Measurements from ENCODE around the gene LRRC4C. TPM values are rescaled to one million over a fixed set of nuclear protein-coding genes. Genes with fewer than 3 reads are reported as not detected.

LRRC4C gene
- total RNA-seq, 1 donor from 2014 or later, result 5.5 TPM

DNA sequence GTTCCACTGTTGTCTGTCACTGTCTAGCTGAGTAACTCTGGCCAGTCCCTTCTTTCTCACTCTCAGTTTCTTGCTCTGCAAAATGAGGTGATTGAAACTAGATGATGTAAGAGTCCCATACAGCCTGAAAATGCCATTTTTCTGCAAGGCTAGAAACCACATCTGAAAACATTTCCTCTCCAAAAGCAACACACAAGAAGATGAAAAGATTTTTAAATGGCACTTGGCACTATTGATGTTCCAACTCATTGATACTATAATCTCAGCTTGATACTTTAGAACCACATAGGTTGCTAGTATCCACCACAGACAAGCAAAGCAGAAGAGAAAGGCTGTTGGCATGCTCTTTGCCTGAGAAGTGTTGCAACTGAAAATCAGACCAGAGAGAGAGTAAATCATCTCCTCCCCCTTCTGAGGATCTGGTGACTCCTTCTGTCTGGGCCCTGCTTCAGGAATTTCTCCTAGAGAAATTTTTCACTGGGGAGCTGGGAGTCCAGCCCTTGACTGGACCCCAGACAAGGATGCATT is 1217.9 kb downstream of the LRRC4C start:
- no peaks in the 10 kb centered on the region for H3K27me3 Mint-ChIP-seq (ENCODE audit: low read depth)
- no peak overlapping the region for H3K4me3 Mint-ChIP-seq
- no peaks in the 10 kb centered on the region for H3K9me3 Mint-ChIP-seq
- H3K4me1 Mint-ChIP-seq, result no peaks in the 10 kb centered on the region
- no peak for DNase-seq (ENCODE audit: low read depth, low spot score)
- H3K36me3 Mint-ChIP-seq (ENCODE audit: low read depth), result no peaks in the 10 kb centered on the region
- no peak overlapping the region for H3K27ac Mint-ChIP-seq (ENCODE audit: unreplicated experiment)
- TF ChIP-seq, protein P1, sequence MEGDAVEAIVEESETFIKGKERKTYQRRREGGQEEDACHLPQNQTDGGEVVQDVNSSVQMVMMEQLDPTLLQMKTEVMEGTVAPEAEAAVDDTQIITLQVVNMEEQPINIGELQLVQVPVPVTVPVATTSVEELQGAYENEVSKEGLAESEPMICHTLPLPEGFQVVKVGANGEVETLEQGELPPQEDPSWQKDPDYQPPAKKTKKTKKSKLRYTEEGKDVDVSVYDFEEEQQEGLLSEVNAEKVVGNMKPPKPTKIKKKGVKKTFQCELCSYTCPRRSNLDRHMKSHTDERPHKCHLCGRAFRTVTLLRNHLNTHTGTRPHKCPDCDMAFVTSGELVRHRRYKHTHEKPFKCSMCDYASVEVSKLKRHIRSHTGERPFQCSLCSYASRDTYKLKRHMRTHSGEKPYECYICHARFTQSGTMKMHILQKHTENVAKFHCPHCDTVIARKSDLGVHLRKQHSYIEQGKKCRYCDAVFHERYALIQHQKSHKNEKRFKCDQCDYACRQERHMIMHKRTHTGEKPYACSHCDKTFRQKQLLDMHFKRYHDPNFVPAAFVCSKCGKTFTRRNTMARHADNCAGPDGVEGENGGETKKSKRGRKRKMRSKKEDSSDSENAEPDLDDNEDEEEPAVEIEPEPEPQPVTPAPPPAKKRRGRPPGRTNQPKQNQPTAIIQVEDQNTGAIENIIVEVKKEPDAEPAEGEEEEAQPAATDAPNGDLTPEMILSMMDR (conservative IDR thresholded peaks at IDR 0.05), result no peak

DNA sequence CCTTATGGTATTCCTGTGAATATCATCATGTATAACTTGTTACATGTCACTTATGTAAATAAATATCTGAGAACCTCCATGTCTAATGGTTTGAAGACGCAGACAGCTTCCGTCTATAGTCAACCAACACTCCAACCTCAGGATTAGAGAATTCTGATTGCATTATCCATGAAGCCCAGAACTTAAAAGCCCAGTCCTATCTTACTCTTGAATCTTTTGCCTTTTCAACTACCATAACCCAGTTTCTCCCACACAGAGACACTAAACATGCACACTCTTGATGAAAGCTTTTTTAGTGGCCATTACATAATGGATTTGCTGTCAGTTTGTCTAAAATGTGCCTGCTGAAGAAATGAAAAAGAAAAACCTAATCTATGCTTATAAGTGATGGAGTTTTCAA is 1219.2 kb downstream of the LRRC4C start:
- no peak overlapping the region for H3K27ac Mint-ChIP-seq (ENCODE audit: unreplicated experiment)
- H3K4me3 Mint-ChIP-seq, result no peak overlapping the region
- TF ChIP-seq, protein P1 (conservative IDR thresholded peaks at IDR 0.05), result no peak
- H3K27me3 Mint-ChIP-seq (ENCODE audit: low read depth), result no peaks in the 10 kb centered on the region
- no peaks in the 10 kb centered on the region for H3K4me1 Mint-ChIP-seq
- H3K36me3 Mint-ChIP-seq (ENCODE audit: low read depth), result no peaks in the 10 kb centered on the region
- DNase-seq (ENCODE audit: low read depth, low spot score), result no peak
- no peaks in the 10 kb centered on the region for H3K9me3 Mint-ChIP-seq

DNA sequence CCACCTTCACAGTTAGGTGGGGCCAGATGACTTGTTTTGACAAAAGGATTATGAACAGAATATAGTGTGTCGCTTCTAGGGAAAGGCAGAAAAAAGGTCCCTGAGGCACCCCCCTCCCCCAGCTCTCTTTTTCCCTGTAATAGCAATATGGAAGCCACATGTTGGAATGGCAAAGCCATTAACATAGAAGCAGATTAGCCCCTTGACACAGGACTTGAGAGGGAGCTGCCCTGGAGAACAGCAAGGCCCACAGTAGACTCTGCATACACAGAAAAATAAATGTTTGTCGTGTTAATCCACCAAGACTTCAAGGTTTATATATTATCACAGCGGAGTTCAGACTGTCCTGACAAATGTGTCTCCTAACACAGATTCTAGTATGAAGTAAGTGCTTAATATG is 1222.9 kb downstream of the LRRC4C start:
- H3K27me3 Mint-ChIP-seq (ENCODE audit: low read depth), result no peaks in the 10 kb centered on the region
- H3K36me3 Mint-ChIP-seq (ENCODE audit: low read depth), result no peaks in the 10 kb centered on the region
- no peak for DNase-seq (ENCODE audit: low read depth, low spot score)
- H3K4me3 Mint-ChIP-seq, result no peak overlapping the region
- TF ChIP-seq, protein P1 (conservative IDR thresholded peaks at IDR 0.05), result no peak
- H3K9me3 Mint-ChIP-seq, result no peaks in the 10 kb centered on the region
- no peak overlapping the region for H3K27ac Mint-ChIP-seq (ENCODE audit: unreplicated experiment)
- no peaks in the 10 kb centered on the region for H3K4me1 Mint-ChIP-seq

DNA sequence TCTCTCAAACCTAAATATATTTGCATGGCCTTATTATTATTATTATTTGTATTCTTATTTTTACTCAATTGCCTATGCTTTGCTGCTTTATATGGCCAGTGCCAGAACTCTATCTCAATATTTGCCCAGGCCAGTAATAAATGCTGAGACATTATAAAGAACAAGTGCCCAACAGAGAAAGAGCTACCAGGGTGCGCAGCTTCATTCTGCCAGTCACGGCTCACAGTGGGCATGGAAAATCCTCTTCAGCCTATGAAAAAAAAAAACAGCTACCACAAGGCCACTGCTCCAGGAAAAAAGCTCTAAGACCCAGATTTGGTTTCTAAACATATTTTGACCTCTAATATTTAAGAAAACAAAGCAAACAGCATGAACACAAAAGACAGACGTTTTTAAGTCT is 1223.6 kb downstream of the LRRC4C start:
- TF ChIP-seq, protein P1 (conservative IDR thresholded peaks at IDR 0.05), result no peak

DNA sequence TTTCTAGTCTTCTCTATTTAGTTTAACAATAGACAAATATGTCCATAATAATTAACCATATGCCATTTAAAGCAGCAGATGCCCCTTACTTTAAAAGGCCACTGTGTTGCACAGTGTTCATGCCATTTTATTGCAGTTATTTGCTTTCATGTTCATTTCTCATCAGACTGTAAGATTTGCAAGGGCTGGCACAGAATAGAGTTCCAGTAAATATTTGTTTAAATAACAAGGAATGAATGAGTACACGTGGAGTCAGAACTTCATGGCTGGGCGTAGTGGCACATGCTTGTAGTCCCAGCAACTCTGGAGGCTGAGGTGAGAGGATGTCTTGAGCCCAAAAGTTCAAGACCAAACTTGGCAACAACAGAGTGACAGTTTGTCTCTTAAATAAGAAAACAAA is 1228.6 kb downstream of the LRRC4C start:
- no peaks in the 10 kb centered on the region for H3K36me3 Mint-ChIP-seq (ENCODE audit: low read depth)
- TF ChIP-seq, protein P1 (conservative IDR thresholded peaks at IDR 0.05), result no peak
- H3K27me3 Mint-ChIP-seq (ENCODE audit: low read depth), result peaks cover 4% of the 10 kb centered on the region
- H3K9me3 Mint-ChIP-seq, result no peaks in the 10 kb centered on the region
- no peak overlapping the region for H3K27ac Mint-ChIP-seq (ENCODE audit: unreplicated experiment)
- no peak overlapping the region for H3K4me3 Mint-ChIP-seq
- DNase-seq (ENCODE audit: low read depth, low spot score), result no peak
- no peaks in the 10 kb centered on the region for H3K4me1 Mint-ChIP-seq

More for the DNA sequence above, 1223.6 kb downstream of the LRRC4C start:
- no peaks in the 10 kb centered on the region for H3K9me3 Mint-ChIP-seq
- DNase-seq (ENCODE audit: low read depth, low spot score), result no peak
- no peaks in the 10 kb centered on the region for H3K36me3 Mint-ChIP-seq (ENCODE audit: low read depth)
- H3K4me3 Mint-ChIP-seq, result no peak overlapping the region
- no peaks in the 10 kb centered on the region for H3K4me1 Mint-ChIP-seq
- no peak overlapping the region for H3K27ac Mint-ChIP-seq (ENCODE audit: unreplicated experiment)
- H3K27me3 Mint-ChIP-seq (ENCODE audit: low read depth), result no peaks in the 10 kb centered on the region

Measured in neural crest cell (in vitro differentiated cells).